NCI-H82 (cell line): Measurements from ENCODE around the gene MBD6.
"Not testable (repeated sequence)": the region's sequence is repeated elsewhere in the genome, so short reads cannot be mapped to it uniquely, and the experiment has no call there.

Source experiments
- DNase-seq: peaks from one replicate; lab custom pipeline; 2025; lab: John Stamatoyannopoulos, UW

Gene MBD6

GRCh38 chr12:57515408-57515933, 7.2 kb upstream of the MBD6 start:
- no peak for DNase-seq

GRCh38 chr12:57515934-57516541, 6.6 kb upstream of the MBD6 start:
- DNase-seq, result no peak

GRCh38 chr12:57516617-57517153, 5.9 kb upstream of the MBD6 start:
- no peak for DNase-seq

GRCh38 chr12:57517187-57517586, 5.4 kb upstream of the MBD6 start:
- no peak for DNase-seq

- not testable (repeated sequence) for DNase-seq
Observed at GRCh38 chr12:57517718-57518117, 4.9 kb upstream of the MBD6 start.

GRCh38 chr12:57518176-57518919, 4.3 kb upstream of the MBD6 start:
- DNase-seq, result no peak

- peak; percentile 90 for DNase-seq
Observed at GRCh38 chr12:57518920-57519795, 3.5 kb upstream of the MBD6 start.

GRCh38 chr12:57519796-57520052, 2.9 kb upstream of the MBD6 start:
- no peak for DNase-seq

GRCh38 chr12:57520053-57520818, 2.4 kb upstream of the MBD6 start, which contains the start of gene DDIT3:
Gene DDIT3, minus strand, starts transcription at chr12:57520514. Its CDS starts 3,108 bp downstream, at chr12:57517406.
- peak; percentile 100 for DNase-seq

- DNase-seq, result peak; percentile 79
Observed at GRCh38 chr12:57521525-57522010, 1.1 kb upstream of the MBD6 start.

- DNase-seq, result peak; percentile 86
Observed at GRCh38 chr12:57522887-57523705, 472 bp downstream of the MBD6 start.

GRCh38 chr12:57523706-57524614, 1.3 kb downstream of the MBD6 start:
- peak; percentile 64 for DNase-seq

GRCh38 chr12:57524814-57525614, 2.4 kb downstream of the MBD6 start:
- DNase-seq, result peak; percentile 41

GRCh38 chr12:57525615-57526383, 3.2 kb downstream of the MBD6 start:
- no peak for DNase-seq

GRCh38 chr12:57526477-57527126, 4.0 kb downstream of the MBD6 start:
- DNase-seq, result no peak

- no peak for DNase-seq
Observed at GRCh38 chr12:57527184-57527583, 4.6 kb downstream of the MBD6 start.

GRCh38 chr12:57528176-57528575, 5.6 kb downstream of the MBD6 start:
- DNase-seq, result no peak
